Measurements from ENCODE around the gene ZFYVE26. TPM values are rescaled to one million over a fixed set of nuclear protein-coding genes. Genes with fewer than 3 reads are reported as not detected.

ZFYVE26 gene
- 19.6 and 20.7 TPM in 2 replicates for total RNA-seq

GRCh38 chr14:67816326-67817002 lies at the start of gene ZFYVE26:
Gene ZFYVE26 (minus strand): TSS chr14:67816590. CDS start chr14:67815963, 627 bp downstream.

GRCh38 chr14:67819563-67820421 lies 3.4 kb upstream of the ZFYVE26 start, which contains the start of gene RAD51B:
Gene RAD51B (plus strand): TSS chr14:67819779.

GRCh38 chr14:67701492-67701891 lies 114.9 kb downstream of the ZFYVE26 start, which contains the start of gene RDH12:
Gene RDH12 (plus strand): TSS chr14:67701886. CDS start chr14:67722643, 20,757 bp downstream.

Other genes with a start within 250 kb of the ZFYVE26 start
- gene PIGH, start 216.3 kb downstream of the ZFYVE26 start, total RNA-seq: 9.2 and 12.2 TPM in 2 replicates
- gene ARG2, start 196.7 kb downstream of the ZFYVE26 start, total RNA-seq: 3.5 and 5.6 TPM in 2 replicates
- gene VTI1B, start 142.0 kb downstream of the ZFYVE26 start, total RNA-seq: 50.9 and 63.9 TPM in 2 replicates
- 196 and 238 TPM in 2 replicates for gene RDH11, start 120.8 kb downstream of the ZFYVE26 start, total RNA-seq
- gene RDH12, start 114.7 kb downstream of the ZFYVE26 start, total RNA-seq: under 0.01 TPM in 1 of 2 replicates, not detected in the other
- gene RAD51B, start 3.2 kb upstream of the ZFYVE26 start, total RNA-seq: 21.1 and 27.2 TPM in 2 replicates

Data from uterine smooth muscle cell (primary cell).